WTC11 (cell line): ENCODE data around the gene RAET1E. TPM values are rescaled to one million over a fixed set of nuclear protein-coding genes. Genes with fewer than 3 reads are reported as not detected.

Experiments
- ATAC-seq: fragments of 200-7000 bp; cut with Tn5 transposase; 2 replicates; pipeline ENCODE4 v1.10.0; 2021; ENCODE audit warnings: mild to moderate bottlenecking, moderate library complexity
- CTCF ChIA-PET: fragments of 300-600 bp; sonication (Branson Sonifier 250); formaldehyde crosslinking; loops from one replicate; lab custom pipeline; 2021; ENCODE audit warnings: antibody characterized with exemption; lab: Charles Lee
- POLR2A ChIA-PET: fragments of 350-600 bp; sonication (Branson Sonifier 250); formaldehyde crosslinking; loops from one replicate; lab custom pipeline; 2021; ENCODE audit warnings: antibody characterized with exemption; lab: Charles Lee
- DNase-seq: peaks from one replicate; pipeline ENCODE4 v3.0.0; 2021; ENCODE audit warnings: low spot score
- H3K27ac Mint-ChIP-seq: 2 replicates; pipeline ENCODE4 v1.8.0; 2021; ENCODE audit warnings: mixed read lengths
- H3K27me3 Mint-ChIP-seq: 2 replicates; pipeline ENCODE4 v1.8.0; 2021; ENCODE audit warnings: low read depth, mild to moderate bottlenecking, moderate library complexity, mixed read lengths
- H3K36me3 Mint-ChIP-seq: 2 replicates; pipeline ENCODE4 v1.8.0; 2021; ENCODE audit warnings: mixed read lengths
- H3K4me1 Mint-ChIP-seq: 2 replicates; pipeline ENCODE4 v1.8.0; 2022; ENCODE audit warnings: mixed read lengths
- H3K4me3 Mint-ChIP-seq: 2 replicates; pipeline ENCODE4 v1.8.0; 2021; ENCODE audit warnings: mild to moderate bottlenecking, moderate library complexity, mixed read lengths
- H3K9me3 Mint-ChIP-seq: 2 replicates; pipeline ENCODE4 v1.8.0; 2021; ENCODE audit warnings: mixed read lengths
- JAZF1 ChIP-seq: fragments of 250-450 bp; sonication (Bioruptor Pico); IDR thresholded peaks from 2 replicates; pipeline ENCODE4 v1.9.0; 2021; ENCODE audit warnings: moderate library complexity, mild to moderate bottlenecking, inconsistent platforms
- NFATC4 ChIP-seq: fragments of 250-450 bp; sonication (Bioruptor Pico); IDR thresholded peaks from 2 replicates; pipeline ENCODE4 v1.9.0; 2021; ENCODE audit warnings: mild to moderate bottlenecking
- NR1H2 ChIP-seq: sonication (generic); formaldehyde crosslinking; IDR thresholded peaks from 2 replicates; pipeline ENCODE4 v1.9.0; 2021; ENCODE audit warnings: mild to moderate bottlenecking, moderate library complexity, missing genetic modification reagents
- NR3C1 ChIP-seq: sonication (generic); formaldehyde crosslinking; conservative IDR thresholded peaks from 2 replicates; pipeline ENCODE4 v1.8.1; 2023; ENCODE audit warnings: low read depth, mild to moderate bottlenecking, missing genetic modification reagents
- OVOL2 ChIP-seq: fragments of 250-450 bp; sonication (Bioruptor Pico); IDR thresholded peaks from 2 replicates; pipeline ENCODE4 v1.9.0; 2021; ENCODE audit warnings: mild to moderate bottlenecking, borderline replicate concordance
- SP1 ChIP-seq: sonication (generic); formaldehyde crosslinking; conservative IDR thresholded peaks from 2 replicates; pipeline ENCODE4 v1.8.1; 2022; ENCODE audit warnings: missing genetic modification reagents
- TEAD1 ChIP-seq: sonication (generic); formaldehyde crosslinking; IDR thresholded peaks from 2 replicates; pipeline ENCODE4 v1.8.0; 2022; ENCODE audit warnings: mild to moderate bottlenecking, missing genetic modification reagents
- ZBTB21 ChIP-seq: sonication (generic); formaldehyde crosslinking; IDR thresholded peaks from 2 replicates; pipeline ENCODE4 v1.8.1; 2023; ENCODE audit warnings: mild to moderate bottlenecking, missing genetic modification reagents, borderline replicate concordance
- ZNF232 ChIP-seq: sonication (generic); formaldehyde crosslinking; IDR thresholded peaks from 2 replicates; pipeline ENCODE4 v1.8.0; 2022; ENCODE audit warnings: mild to moderate bottlenecking, missing genetic modification reagents
- ZNF396 ChIP-seq: fragments of 250-450 bp; sonication (Bioruptor Pico); IDR thresholded peaks from 2 replicates; pipeline ENCODE4 v1.8.0; 2021; ENCODE audit warnings: mild to moderate bottlenecking, moderate library complexity, borderline replicate concordance
- ZNF416 ChIP-seq: fragments of 250-450 bp; sonication (Bioruptor Pico); IDR thresholded peaks from 2 replicates; pipeline ENCODE4 v1.9.0; 2021; ENCODE audit warnings: mild to moderate bottlenecking, inconsistent platforms
- total RNA-seq: library from RNA; stranded (reverse); gene quantifications from 3 replicates; pipeline ENCODE4 v1.2.3, GENCODE V29; 2021
- TF ChIP-seq, protein P1 (sequence below): sonication (generic); formaldehyde crosslinking; IDR thresholded peaks from 2 replicates; pipeline ENCODE4 v1.8.1; 2022; ENCODE audit warnings: missing genetic modification reagents, borderline replicate concordance
- TF ChIP-seq, protein P2 (sequence below): fragments of 250-450 bp; sonication (Bioruptor Pico); IDR thresholded peaks from 2 replicates; pipeline ENCODE4 v1.9.0; 2021; ENCODE audit warnings: mild to moderate bottlenecking, borderline replicate concordance
- TF ChIP-seq, protein P3 (sequence below): sonication (generic); formaldehyde crosslinking; IDR thresholded peaks from 2 replicates; pipeline ENCODE4 v1.8.1; 2023; ENCODE audit warnings: mild to moderate bottlenecking, missing genetic modification reagents, borderline replicate concordance
- TF ChIP-seq, protein P4 (sequence below): sonication (generic); formaldehyde crosslinking; IDR thresholded peaks from 2 replicates; pipeline ENCODE4 v1.8.0; 2023; ENCODE audit warnings: mild to moderate bottlenecking, missing genetic modification reagents
- TF ChIP-seq, protein P5 (sequence below): fragments of 250-450 bp; sonication (Bioruptor Pico); IDR thresholded peaks from 2 replicates; pipeline ENCODE4 v1.9.0; 2021; ENCODE audit warnings: moderate library complexity, mild to moderate bottlenecking, inconsistent platforms, borderline replicate concordance

The RAET1E gene
- total RNA-seq, 1 experiment from 2014 or later, result not detected

DNA sequence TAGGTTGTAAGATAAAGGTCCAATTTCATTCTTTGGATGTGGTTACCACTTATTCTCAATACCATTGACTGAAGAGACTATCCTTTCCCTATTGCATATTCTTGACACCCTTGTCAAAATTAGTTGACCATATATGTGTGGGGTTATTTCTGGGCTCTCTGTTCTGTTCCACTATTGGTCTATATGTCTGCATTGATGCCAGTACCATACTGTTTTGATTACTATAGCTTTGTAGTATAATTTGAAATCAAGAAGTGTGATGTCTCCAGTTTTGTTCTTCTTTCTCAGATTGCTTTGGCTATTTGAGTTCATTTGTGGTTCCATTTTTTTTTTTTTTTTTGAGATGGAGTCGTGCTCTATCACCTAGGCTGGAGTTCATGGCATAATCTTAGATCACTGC lies 25.7 kb downstream of the RAET1E start (continued):
- no peak for TF ChIP-seq TEAD1 (CRISPR knock-in tag)

DNA sequence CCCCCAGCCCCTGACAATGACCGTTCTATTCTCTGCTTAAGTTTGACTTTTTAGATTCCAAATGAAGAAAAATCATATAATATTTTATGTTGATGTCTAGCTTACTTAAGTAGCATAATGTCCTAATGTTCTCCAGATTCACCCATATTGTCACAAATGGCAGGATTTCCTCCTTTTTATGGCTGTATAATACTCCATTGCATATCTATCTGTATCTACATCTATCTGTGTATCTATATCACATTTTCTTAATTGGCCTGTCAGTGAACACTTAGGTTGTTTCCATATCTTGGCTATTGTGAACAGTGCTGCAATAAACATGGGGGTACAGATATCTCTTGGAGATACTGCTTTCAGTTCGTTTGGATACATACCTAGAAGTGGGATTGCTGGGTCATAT lies 26.7 kb downstream of the RAET1E start:
- Mint-ChIP-seq H3K27me3 (no peaks in the 10 kb centered on the region; the same call in none of the 2 replicates), H3K4me1 (peaks cover 14% of the 10 kb centered on the region), H3K9me3 (peaks cover 20% of the 10 kb centered on the region)
- TF ChIP-seq SP1 (CRISPR knock-in tag) (no peak), JAZF1 (CRISPR knock-in tag) (no peak), ZBTB21 (CRISPR knock-in tag) (no peak), ZNF396 (CRISPR knock-in tag) (no peak), OVOL2 (CRISPR knock-in tag) (no peak), ZNF232 (CRISPR knock-in tag) (no peak), NR3C1 (CRISPR knock-in tag) (no peak)
- TF ChIP-seq, protein P1, sequence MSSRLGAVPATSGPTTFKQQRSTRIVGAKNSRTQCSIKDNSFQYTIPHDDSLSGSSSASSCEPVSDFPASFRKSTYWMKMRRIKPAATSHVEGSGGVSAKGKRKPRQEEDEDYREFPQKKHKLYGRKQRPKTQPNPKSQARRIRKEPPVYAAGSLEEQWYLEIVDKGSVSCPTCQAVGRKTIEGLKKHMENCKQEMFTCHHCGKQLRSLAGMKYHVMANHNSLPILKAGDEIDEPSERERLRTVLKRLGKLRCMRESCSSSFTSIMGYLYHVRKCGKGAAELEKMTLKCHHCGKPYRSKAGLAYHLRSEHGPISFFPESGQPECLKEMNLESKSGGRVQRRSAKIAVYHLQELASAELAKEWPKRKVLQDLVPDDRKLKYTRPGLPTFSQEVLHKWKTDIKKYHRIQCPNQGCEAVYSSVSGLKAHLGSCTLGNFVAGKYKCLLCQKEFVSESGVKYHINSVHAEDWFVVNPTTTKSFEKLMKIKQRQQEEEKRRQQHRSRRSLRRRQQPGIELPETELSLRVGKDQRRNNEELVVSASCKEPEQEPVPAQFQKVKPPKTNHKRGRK (CRISPR knock-in tag), result no peak
- TF ChIP-seq, protein P2, sequence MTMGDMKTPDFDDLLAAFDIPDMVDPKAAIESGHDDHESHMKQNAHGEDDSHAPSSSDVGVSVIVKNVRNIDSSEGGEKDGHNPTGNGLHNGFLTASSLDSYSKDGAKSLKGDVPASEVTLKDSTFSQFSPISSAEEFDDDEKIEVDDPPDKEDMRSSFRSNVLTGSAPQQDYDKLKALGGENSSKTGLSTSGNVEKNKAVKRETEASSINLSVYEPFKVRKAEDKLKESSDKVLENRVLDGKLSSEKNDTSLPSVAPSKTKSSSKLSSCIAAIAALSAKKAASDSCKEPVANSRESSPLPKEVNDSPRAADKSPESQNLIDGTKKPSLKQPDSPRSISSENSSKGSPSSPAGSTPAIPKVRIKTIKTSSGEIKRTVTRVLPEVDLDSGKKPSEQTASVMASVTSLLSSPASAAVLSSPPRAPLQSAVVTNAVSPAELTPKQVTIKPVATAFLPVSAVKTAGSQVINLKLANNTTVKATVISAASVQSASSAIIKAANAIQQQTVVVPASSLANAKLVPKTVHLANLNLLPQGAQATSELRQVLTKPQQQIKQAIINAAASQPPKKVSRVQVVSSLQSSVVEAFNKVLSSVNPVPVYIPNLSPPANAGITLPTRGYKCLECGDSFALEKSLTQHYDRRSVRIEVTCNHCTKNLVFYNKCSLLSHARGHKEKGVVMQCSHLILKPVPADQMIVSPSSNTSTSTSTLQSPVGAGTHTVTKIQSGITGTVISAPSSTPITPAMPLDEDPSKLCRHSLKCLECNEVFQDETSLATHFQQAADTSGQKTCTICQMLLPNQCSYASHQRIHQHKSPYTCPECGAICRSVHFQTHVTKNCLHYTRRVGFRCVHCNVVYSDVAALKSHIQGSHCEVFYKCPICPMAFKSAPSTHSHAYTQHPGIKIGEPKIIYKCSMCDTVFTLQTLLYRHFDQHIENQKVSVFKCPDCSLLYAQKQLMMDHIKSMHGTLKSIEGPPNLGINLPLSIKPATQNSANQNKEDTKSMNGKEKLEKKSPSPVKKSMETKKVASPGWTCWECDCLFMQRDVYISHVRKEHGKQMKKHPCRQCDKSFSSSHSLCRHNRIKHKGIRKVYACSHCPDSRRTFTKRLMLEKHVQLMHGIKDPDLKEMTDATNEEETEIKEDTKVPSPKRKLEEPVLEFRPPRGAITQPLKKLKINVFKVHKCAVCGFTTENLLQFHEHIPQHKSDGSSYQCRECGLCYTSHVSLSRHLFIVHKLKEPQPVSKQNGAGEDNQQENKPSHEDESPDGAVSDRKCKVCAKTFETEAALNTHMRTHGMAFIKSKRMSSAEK, result no peak
- TF ChIP-seq, protein P3, sequence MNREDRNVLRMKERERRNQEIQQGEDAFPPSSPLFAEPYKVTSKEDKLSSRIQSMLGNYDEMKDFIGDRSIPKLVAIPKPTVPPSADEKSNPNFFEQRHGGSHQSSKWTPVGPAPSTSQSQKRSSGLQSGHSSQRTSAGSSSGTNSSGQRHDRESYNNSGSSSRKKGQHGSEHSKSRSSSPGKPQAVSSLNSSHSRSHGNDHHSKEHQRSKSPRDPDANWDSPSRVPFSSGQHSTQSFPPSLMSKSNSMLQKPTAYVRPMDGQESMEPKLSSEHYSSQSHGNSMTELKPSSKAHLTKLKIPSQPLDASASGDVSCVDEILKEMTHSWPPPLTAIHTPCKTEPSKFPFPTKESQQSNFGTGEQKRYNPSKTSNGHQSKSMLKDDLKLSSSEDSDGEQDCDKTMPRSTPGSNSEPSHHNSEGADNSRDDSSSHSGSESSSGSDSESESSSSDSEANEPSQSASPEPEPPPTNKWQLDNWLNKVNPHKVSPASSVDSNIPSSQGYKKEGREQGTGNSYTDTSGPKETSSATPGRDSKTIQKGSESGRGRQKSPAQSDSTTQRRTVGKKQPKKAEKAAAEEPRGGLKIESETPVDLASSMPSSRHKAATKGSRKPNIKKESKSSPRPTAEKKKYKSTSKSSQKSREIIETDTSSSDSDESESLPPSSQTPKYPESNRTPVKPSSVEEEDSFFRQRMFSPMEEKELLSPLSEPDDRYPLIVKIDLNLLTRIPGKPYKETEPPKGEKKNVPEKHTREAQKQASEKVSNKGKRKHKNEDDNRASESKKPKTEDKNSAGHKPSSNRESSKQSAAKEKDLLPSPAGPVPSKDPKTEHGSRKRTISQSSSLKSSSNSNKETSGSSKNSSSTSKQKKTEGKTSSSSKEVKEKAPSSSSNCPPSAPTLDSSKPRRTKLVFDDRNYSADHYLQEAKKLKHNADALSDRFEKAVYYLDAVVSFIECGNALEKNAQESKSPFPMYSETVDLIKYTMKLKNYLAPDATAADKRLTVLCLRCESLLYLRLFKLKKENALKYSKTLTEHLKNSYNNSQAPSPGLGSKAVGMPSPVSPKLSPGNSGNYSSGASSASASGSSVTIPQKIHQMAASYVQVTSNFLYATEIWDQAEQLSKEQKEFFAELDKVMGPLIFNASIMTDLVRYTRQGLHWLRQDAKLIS (CRISPR knock-in tag), result no peak
- TF ChIP-seq, all 79 proteins: peak for 0
- Mint-ChIP-seq H3K4me3 (no peak overlapping the region), H3K27ac (no peak overlapping the region), H3K36me3 (no peaks in the 10 kb centered on the region)
- no peak for ATAC-seq
- ChIA-PET POLR2A (no interaction called here), CTCF (no interaction called here)
- no peak for DNase-seq

DNA sequence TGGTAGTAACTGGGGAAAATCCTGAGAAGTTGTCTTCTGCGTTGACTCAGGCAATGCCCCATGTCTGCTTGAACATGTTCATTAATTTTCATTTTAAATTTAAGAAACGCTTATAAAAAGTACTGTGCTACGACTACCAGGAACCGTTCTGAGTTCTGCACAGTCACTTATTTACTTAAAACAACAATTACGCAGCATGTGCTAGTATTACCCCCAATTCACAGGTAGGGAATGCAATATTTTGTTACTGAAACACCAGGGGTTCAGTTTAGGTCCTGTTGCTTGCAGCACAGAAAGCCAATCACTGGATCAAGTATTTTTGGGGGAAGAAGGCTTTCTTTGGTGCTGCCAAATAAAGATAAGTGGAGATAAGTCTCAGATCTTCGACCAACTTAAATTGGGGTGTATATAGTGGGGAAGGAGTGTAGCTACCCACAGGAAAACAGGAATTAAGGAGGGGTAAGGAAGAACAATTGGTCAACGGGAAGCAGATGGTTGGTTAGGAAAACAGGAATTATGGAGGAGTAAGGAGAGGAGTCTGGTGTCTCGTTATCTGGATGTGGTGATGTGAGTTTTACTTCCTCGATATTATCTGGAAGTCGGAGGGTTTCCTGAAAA lies 28.5 kb downstream of the RAET1E start:
- POLR2A ChIA-PET, result no interaction called here
- H3K4me3 Mint-ChIP-seq, result no peak overlapping the region
- no peak overlapping the region for H3K27ac Mint-ChIP-seq
- ATAC-seq (no peak), DNase-seq (no peak)
- CTCF ChIA-PET, result interaction anchor here (1.4 kb wide), 1 partner anchor 29 kb away, joined by 5 read pairs; no protein-coding TSS in a partner anchor
- H3K9me3 Mint-ChIP-seq, result peaks cover 20% of the 10 kb centered on the region
- H3K4me1 Mint-ChIP-seq, result peaks cover 17% of the 10 kb centered on the region
- no peaks in the 10 kb centered on the region for H3K36me3 Mint-ChIP-seq
- no peaks in the 10 kb centered on the region; the same call in 1 of the 2 replicates for H3K27me3 Mint-ChIP-seq
- TF ChIP-seq NFATC4 (CRISPR knock-in tag) (no peak), ZNF416 (CRISPR knock-in tag) (no peak), NR1H2 (CRISPR knock-in tag) (no peak)
- TF ChIP-seq, protein P4, sequence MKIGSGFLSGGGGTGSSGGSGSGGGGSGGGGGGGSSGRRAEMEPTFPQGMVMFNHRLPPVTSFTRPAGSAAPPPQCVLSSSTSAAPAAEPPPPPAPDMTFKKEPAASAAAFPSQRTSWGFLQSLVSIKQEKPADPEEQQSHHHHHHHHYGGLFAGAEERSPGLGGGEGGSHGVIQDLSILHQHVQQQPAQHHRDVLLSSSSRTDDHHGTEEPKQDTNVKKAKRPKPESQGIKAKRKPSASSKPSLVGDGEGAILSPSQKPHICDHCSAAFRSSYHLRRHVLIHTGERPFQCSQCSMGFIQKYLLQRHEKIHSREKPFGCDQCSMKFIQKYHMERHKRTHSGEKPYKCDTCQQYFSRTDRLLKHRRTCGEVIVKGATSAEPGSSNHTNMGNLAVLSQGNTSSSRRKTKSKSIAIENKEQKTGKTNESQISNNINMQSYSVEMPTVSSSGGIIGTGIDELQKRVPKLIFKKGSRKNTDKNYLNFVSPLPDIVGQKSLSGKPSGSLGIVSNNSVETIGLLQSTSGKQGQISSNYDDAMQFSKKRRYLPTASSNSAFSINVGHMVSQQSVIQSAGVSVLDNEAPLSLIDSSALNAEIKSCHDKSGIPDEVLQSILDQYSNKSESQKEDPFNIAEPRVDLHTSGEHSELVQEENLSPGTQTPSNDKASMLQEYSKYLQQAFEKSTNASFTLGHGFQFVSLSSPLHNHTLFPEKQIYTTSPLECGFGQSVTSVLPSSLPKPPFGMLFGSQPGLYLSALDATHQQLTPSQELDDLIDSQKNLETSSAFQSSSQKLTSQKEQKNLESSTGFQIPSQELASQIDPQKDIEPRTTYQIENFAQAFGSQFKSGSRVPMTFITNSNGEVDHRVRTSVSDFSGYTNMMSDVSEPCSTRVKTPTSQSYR (CRISPR knock-in tag), result no peak
- TF ChIP-seq, protein P1 (CRISPR knock-in tag), result no peak
- TF ChIP-seq, protein P5, sequence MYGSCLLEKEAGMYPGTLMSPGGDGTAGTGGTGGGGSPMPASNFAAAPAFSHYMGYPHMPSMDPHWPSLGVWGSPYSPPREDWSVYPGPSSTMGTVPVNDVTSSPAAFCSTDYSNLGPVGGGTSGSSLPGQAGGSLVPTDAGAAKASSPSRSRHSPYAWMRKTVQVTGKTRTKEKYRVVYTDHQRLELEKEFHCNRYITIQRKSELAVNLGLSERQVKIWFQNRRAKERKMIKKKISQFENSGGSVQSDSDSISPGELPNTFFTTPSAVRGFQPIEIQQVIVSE (CRISPR knock-in tag), result no peak
